GM12878 (cell line): ENCODE measurements around the gene KLF6. TPM values are rescaled to one million over a fixed set of nuclear protein-coding genes. Genes with fewer than 3 reads are reported as not detected.

ENCODE experiments used
- ASH2L ChIP-seq: fragments of 300-600, 200-600 bp; sonication (generic); IDR thresholded peaks from 2 replicates; pipeline ENCODE4 v1.6.1; 2017; ENCODE audit warnings: low read depth, mild to moderate bottlenecking, borderline replicate concordance
- BACH1 ChIP-seq: fragments of 450-650 bp; IDR thresholded peaks from 2 replicates; pipeline ENCODE4 v1.6.1; 2017; ENCODE audit warnings: mild to moderate bottlenecking, borderline replicate concordance
- CBFB ChIP-seq: IDR thresholded peaks from 2 replicates; pipeline ENCODE4 v1.6.1; 2016; ENCODE audit warnings: antibody characterized with exemption, low read depth
- CBX5 ChIP-seq: sonication (generic); IDR thresholded peaks from 2 replicates; pipeline ENCODE4 v1.6.1; 2016; ENCODE audit warnings: low read depth, moderate library complexity, mild to moderate bottlenecking, inconsistent platforms
- CTCF ChIP-seq, 3 experiments: IDR thresholded peaks in 2 of 3; conservative IDR thresholded peaks in 1 of 3; 2 replicates each; pipeline ENCODE4 v1.5.1; 2011; ENCODE audit warnings: low read depth in 3 of 3, low read length in 3 of 3, mild to moderate bottlenecking in 3 of 3, control low read depth in 2 of 3, moderate library complexity in 2 of 3, inconsistent platforms in 1 of 3, mixed read lengths in 1 of 3; ENCODE audit not compliant: control insufficient read depth in 2 of 3, insufficient read depth in 1 of 3; ENCODE audit errors: extremely low read depth in 1 of 3
- E2F8 ChIP-seq: fragments of 450-650 bp; IDR thresholded peaks from 2 replicates; pipeline ENCODE4 v1.6.1; 2018; ENCODE audit warnings: mild to moderate bottlenecking, low read depth, moderate library complexity; ENCODE audit not compliant: partially characterized antibody
- JUND ChIP-seq: IDR thresholded peaks from 2 replicates; pipeline ENCODE4 v1.6.1; 2012; ENCODE audit warnings: low read depth, mild to moderate bottlenecking, low read length, improper control_type of control experiment, moderate library complexity
- MEF2A ChIP-seq: IDR thresholded peaks from 2 replicates; pipeline ENCODE4 v1.6.1; 2011; ENCODE audit warnings: low read depth, mild to moderate bottlenecking, low read length, moderate library complexity; ENCODE audit not compliant: insufficient read depth
- NR2C1 ChIP-seq: fragments of 450-650 bp; IDR thresholded peaks from 2 replicates; pipeline ENCODE4 v1.6.1; 2017; ENCODE audit warnings: antibody characterized with exemption, mild to moderate bottlenecking, moderate library complexity
- NR2C2 ChIP-seq: IDR thresholded peaks from 2 replicates; pipeline ENCODE4 v1.6.1; 2011; ENCODE audit warnings: borderline replicate concordance, low read depth; ENCODE audit not compliant: control insufficient read depth, insufficient read length
- POLR2AphosphoS2 ChIP-seq: IDR thresholded peaks from 2 replicates; pipeline ENCODE4 v1.6.1; 2011; ENCODE audit warnings: low read depth, mild to moderate bottlenecking, low read length, improper control_type of control experiment, moderate library complexity
- REST ChIP-seq: IDR thresholded peaks from 2 replicates; pipeline ENCODE4 v1.6.1; 2012; ENCODE audit warnings: mild to moderate bottlenecking, low read depth, low read length
- SRF ChIP-seq, 2 experiments: IDR thresholded peaks; 2 replicates each; pipeline ENCODE4 v1.6.1; 2011; ENCODE audit warnings: low read depth in 2 of 2, low read length in 2 of 2, mild to moderate bottlenecking in 1 of 2, moderate library complexity in 1 of 2
- STAT3 ChIP-seq: IDR thresholded peaks from 2 replicates; pipeline ENCODE4 v1.6.1; 2011; ENCODE audit warnings: low read depth, low read length, improper control_type of control experiment
- USF1 ChIP-seq: IDR thresholded peaks from 2 replicates; pipeline ENCODE4 v1.6.1; 2011; ENCODE audit warnings: borderline replicate concordance, low read depth, mild to moderate bottlenecking, moderate library complexity, mixed read lengths, low read length; ENCODE audit not compliant: insufficient read depth; ENCODE audit errors: extremely low read length
- ZBED1 ChIP-seq: IDR thresholded peaks from 2 replicates; pipeline ENCODE4 v1.6.1; 2016; ENCODE audit warnings: borderline replicate concordance
- ZNF274 ChIP-seq: IDR thresholded peaks from one replicate; pipeline ENCODE4 v1.8.0; 2011; ENCODE audit not compliant: insufficient read length, insufficient read depth
- ZSCAN29 ChIP-seq: fragments of 450-650 bp; IDR thresholded peaks from 2 replicates; pipeline ENCODE4 v1.6.1; 2017; ENCODE audit warnings: mild to moderate bottlenecking, moderate library complexity
- polyA plus RNA-seq, 11 experiments: library from polyadenylated mRNA; depleted of rRNA in 4 of 11; unstranded in 6 of 11; stranded (reverse) in 5 of 11; fragments of >200 nt; fragmentation: Nextera tagmentation in 4 of 11; fragmentation: Illumina TruSeq in 1 of 11; extraction: Ambion mirVana in 4 of 11; extraction: Trizol in 1 of 11; gene quantifications; 1 replicate in 1 of 11; 2 replicates in 10 of 11; pipeline versions ENCODE4 v1.2.1 to v1.2.3, GENCODE V29; 2011 to 2016; ENCODE audit warnings: inconsistent platforms in 2 of 11, missing spikeins in 2 of 11, low read depth in 1 of 11
- total RNA-seq, 4 experiments: library from RNA; depleted of rRNA in 3 of 4; stranded (reverse); fragments of >200 nt in 3 of 4; fragmentation: Illumina TruSeq in 1 of 4; extraction: Trizol in 1 of 4; gene quantifications; 2 replicates each; pipeline versions ENCODE4 v1.2.1 to v1.2.3, GENCODE V29; 2013 to 2021
- TF ChIP-seq, protein P1 (sequence below): fragments of 450-650 bp; IDR thresholded peaks from 2 replicates; pipeline ENCODE4 v1.6.1; 2017; ENCODE audit warnings: borderline replicate concordance

The KLF6 gene
- total and polyA plus RNA-seq, 10 of the 15 experiments (the other 5 are each of a cell fraction or from before 2014, with no cell fraction given): 7.4 to 54.1 (median 23.5) TPM

DNA sequence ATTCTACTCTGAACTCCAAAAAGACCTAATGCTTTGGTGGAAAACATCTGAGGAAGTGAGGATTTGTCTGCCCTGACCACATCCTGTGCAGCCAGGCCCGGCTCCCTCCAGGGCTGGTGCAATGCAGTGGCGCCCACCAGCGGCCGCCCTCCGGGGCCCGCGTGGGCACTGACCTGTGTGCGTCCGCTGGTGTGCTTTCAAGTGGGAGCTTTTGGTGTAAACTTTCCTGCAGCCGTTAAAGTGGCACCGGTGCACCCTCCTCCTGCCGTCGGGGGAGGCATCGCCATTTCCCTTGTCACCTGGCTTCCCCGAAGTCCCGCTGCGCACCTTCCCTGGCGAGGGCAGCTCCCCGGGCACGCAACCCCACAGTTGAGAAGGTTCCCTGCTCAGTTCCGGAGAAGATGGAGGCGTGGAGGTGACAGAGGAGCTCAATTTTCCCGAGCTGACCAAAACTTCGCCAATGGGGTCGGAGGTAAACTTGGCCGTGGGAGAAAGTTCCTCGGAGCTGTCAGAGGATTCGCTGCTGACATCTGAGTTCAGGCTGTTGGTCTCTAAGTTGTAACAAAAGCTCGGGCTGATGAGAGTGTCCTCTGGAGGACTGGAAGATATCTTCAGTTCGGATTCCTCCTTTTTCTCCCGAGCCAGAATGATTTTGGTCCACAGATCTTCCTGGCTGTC, 3.4 kb downstream of the KLF6 start (continued):
- TF ChIP-seq ZSCAN29: no peak
- peak; percentile 10; the same call in 1 of the 2 replicates for TF ChIP-seq POLR2AphosphoS2
- 0 out of 2 replicates have a peak, but pooled peaks have one; percentile 26 for TF ChIP-seq BACH1
- 0 out of 2 replicates have a peak, but pooled peaks have one; percentile 20 for TF ChIP-seq NR2C1
- peak; percentile 49 to 92 (median 81) for TF ChIP-seq CTCF (IDR thresholded peaks at IDR 0.05 in 2 of 3, conservative IDR thresholded peaks at IDR 0.05 in 1 of 3; ENCODE audit: control insufficient read depth in 2 of 3, extremely low read depth in 1 of 3, insufficient read depth in 1 of 3, low read depth in 3 of 3, low read length in 3 of 3)
- no peak for TF ChIP-seq USF1
- TF ChIP-seq REST: no peak
- no peak for TF ChIP-seq ASH2L
- no peak for TF ChIP-seq ZBED1
- TF ChIP-seq CBFB: no peak
- no peak for TF ChIP-seq SRF (IDR thresholded peaks at IDR 0.05; ENCODE audit: low read depth in 2 of 2, low read length in 2 of 2)
- no peak for TF ChIP-seq NR2C2
- TF ChIP-seq STAT3: no peak
- TF ChIP-seq CBX5: no peak
- no peak for TF ChIP-seq JUND
- TF ChIP-seq E2F8: no peak
- no peak for TF ChIP-seq MEF2A
- TF ChIP-seq ZNF274: no peak
- TF ChIP-seq, protein P1, sequence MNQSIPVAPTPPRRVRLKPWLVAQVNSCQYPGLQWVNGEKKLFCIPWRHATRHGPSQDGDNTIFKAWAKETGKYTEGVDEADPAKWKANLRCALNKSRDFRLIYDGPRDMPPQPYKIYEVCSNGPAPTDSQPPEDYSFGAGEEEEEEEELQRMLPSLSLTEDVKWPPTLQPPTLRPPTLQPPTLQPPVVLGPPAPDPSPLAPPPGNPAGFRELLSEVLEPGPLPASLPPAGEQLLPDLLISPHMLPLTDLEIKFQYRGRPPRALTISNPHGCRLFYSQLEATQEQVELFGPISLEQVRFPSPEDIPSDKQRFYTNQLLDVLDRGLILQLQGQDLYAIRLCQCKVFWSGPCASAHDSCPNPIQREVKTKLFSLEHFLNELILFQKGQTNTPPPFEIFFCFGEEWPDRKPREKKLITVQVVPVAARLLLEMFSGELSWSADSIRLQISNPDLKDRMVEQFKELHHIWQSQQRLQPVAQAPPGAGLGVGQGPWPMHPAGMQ: no peak
